Measurements from ENCODE around the gene S1PR4.

Gene S1PR4

GRCh38 chr19:3149089-3149488 lies 29.5 kb upstream of the S1PR4 start:
- TF ChIP-seq CTCF (IDR thresholded peaks at IDR 0.05; ENCODE audit: insufficient read depth, low read length, poor library complexity, severe bottlenecking), result no peak
- H3K4me3 ChIP-seq (replicated peaks; ENCODE audit: low read depth, low read length), result peak overlapping the region; percentile 42; the same call in 1 of the 2 replicates
- H3K27me3 ChIP-seq (replicated peaks; ENCODE audit: control insufficient read depth, insufficient read depth, low read length), result no peaks in the 10 kb centered on the region
- no peaks in the 10 kb centered on the region; the same call in none of the 2 replicates for H3K36me3 ChIP-seq (ENCODE audit: control insufficient read depth, insufficient read depth, low read length)
- no peak for DNase-seq (ENCODE audit: extremely low read depth, insufficient read length)

DNA sequence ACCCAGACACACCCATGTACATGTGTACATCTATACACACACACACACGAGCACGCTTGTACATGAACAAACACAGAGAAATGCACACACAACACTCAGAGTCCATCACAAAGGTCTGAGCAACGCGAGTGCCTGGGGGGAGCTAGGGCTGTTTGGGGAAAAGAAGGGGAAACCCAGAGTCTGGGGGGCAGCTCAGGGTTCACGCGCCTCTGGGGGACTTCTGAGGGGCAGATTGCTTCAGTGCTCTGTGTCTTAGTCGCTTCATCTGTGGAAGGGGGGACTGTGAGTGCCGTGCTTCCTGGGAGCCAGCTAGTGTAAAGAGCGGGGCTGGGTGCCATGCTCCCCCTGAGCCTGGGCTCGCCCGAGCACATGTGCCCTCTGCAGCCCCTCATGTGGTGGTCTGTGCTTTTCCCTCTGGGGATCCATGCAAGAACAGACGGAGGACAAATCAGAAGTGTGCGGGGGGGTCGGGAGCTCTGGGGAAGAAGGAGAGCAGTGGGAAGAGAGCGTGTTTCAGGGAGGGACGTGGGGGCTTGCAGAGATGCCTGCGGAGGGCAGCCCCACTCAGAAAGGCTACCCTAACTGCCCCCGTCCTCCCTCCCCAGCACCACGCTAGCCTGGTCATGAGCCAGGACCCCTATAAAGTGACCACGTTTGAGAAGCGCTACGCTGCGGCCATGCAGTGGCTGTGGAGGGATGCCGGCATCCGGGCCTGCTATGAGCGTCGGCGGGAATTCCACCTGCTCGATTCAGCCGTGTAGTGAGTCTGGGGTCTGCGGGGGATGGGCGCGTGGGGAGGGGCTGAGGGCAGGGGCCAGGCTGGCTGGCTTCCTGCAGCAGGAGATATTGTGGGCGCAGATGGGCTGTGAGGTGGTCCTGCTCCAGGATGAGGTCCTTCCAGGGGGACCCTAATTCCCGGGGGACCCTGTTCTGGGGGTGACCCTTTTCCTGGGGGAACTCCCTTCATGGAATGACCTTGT lies 28.8 kb upstream of the S1PR4 start:
- no peak for DNase-seq (ENCODE audit: extremely low read depth, insufficient read length)
- no peaks in the 10 kb centered on the region; the same call in none of the 2 replicates for H3K36me3 ChIP-seq (ENCODE audit: control insufficient read depth, insufficient read depth, low read length)
- no peak for TF ChIP-seq CTCF (IDR thresholded peaks at IDR 0.05; ENCODE audit: insufficient read depth, low read length, poor library complexity, severe bottlenecking)
- no peaks in the 10 kb centered on the region for H3K27me3 ChIP-seq (replicated peaks; ENCODE audit: control insufficient read depth, insufficient read depth, low read length)
- peak overlapping the region; percentile 42 for H3K4me3 ChIP-seq (replicated peaks; ENCODE audit: low read depth, low read length)

DNA sequence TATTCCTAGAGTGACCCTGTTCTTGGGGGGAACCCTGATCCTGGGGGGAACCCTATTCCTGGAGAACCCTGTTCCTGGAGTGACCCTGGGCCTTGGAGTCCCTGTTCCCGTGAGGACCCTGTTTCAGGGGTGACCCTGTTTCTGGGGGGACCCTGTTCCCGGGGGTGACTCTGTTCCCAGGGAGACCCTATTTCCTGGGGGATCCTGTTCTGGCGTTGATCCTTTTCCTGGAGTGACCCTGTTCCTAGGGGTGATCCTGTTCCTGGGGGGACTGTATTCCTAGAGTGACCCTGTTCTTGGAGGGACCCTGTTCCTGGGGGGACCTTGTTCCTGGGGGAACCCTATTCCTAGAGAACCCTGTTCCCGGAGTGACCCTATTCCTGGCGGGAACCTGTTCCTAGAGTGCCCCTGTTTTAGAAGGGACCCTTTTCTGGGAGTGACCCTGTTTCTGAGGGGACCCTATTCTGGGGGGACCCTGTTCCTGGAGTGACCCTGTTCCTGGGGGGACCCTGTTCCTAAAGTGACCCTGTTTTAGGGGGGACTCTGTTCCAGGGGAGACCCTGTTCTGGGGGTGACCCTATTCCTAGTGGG lies 27.7 kb upstream of the S1PR4 start:
- no peaks in the 10 kb centered on the region for H3K27me3 ChIP-seq (replicated peaks; ENCODE audit: control insufficient read depth, insufficient read depth, low read length)
- H3K36me3 ChIP-seq (ENCODE audit: control insufficient read depth, insufficient read depth, low read length), result no peaks in the 10 kb centered on the region; the same call in none of the 2 replicates
- peak overlapping the region; percentile 42 for H3K4me3 ChIP-seq (replicated peaks; ENCODE audit: low read depth, low read length)
- DNase-seq (ENCODE audit: extremely low read depth, insufficient read length), result no peak
- no peak for TF ChIP-seq CTCF (IDR thresholded peaks at IDR 0.05; ENCODE audit: insufficient read depth, low read length, poor library complexity, severe bottlenecking)

- DNase-seq (ENCODE audit: extremely low read depth, insufficient read length), result no peak
- Histone ChIP-seq H3K27me3 (replicated peaks; ENCODE audit: control insufficient read depth, insufficient read depth, low read length) (no peaks in the 10 kb centered on the region), H3K4me3 (replicated peaks; ENCODE audit: low read depth, low read length) (no peak overlapping the region), H3K36me3 (ENCODE audit: control insufficient read depth, insufficient read depth, low read length) (peaks cover 3% of the 10 kb centered on the region)
- no peak for TF ChIP-seq CTCF (IDR thresholded peaks at IDR 0.05; ENCODE audit: insufficient read depth, low read length, poor library complexity, severe bottlenecking)
Observed at GRCh38 chr19:3151563-3152418, 26.8 kb upstream of the S1PR4 start.

DNA sequence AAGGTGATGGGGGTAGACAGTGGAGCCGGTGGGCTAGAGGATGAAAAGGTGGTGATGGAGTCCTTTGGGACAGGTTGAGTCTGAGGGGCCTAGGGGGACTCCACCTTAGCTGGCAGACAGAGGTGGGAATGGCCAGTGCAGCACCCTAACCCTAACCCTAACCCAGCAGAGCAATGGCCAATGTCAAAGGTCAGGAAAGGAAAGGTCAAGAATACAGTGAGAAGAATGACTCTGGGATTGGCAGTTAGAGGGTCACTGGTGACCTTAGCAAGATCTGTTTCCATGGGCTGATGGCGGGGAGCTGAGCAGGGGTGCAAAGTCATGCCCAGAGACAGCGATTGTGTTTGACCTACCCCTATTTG lies 26.2 kb upstream of the S1PR4 start:
- H3K36me3 ChIP-seq (ENCODE audit: control insufficient read depth, insufficient read depth, low read length), result peaks cover 3% of the 10 kb centered on the region
- no peak for TF ChIP-seq CTCF (IDR thresholded peaks at IDR 0.05; ENCODE audit: insufficient read depth, low read length, poor library complexity, severe bottlenecking)
- H3K4me3 ChIP-seq (replicated peaks; ENCODE audit: low read depth, low read length), result no peak overlapping the region
- no peaks in the 10 kb centered on the region for H3K27me3 ChIP-seq (replicated peaks; ENCODE audit: control insufficient read depth, insufficient read depth, low read length)
- no peak for DNase-seq (ENCODE audit: extremely low read depth, insufficient read length)
